Left lung (tissue), 10 donors: Measurements from ENCODE around the gene RPS21. TPM values are rescaled to one million over a fixed set of nuclear protein-coding genes. Genes with fewer than 3 reads are reported as not detected.

Source experiments
- ATAC-seq: fragments of 200-7000 bp; cut with Tn5 transposase; one replicate; pipeline ENCODE4 v1.9.1; 2020; ENCODE audit warnings: moderate library complexity
- DNase-seq, 4 donors: peaks; one replicate each; pipeline ENCODE4 v3.0.0-alpha.2; 2013 to 2020
- H3K27ac ChIP-seq, 2 donors: fragments of 200-600 bp; sonication (generic) in 1 of 2; one replicate each; pipeline versions ENCODE4 v1.5.0 to v1.8.0; 2020 to 2021
- H3K27me3 ChIP-seq, 2 donors: fragments of 200-600 bp; sonication (generic) in 1 of 2; one replicate each; pipeline versions ENCODE4 v1.5.0 to v1.8.0; 2020 to 2021
- H3K36me3 ChIP-seq, 2 donors: fragments of 200-600 bp; sonication (generic) in 1 of 2; one replicate each; pipeline versions ENCODE4 v1.5.0 to v1.8.0; 2020 to 2021
- H3K4me1 ChIP-seq, 2 donors: fragments of 200-600 bp; one replicate each; pipeline ENCODE4 v1.8.0; 2021
- H3K4me3 ChIP-seq, 2 donors: fragments of 200-600 bp; sonication (generic) in 1 of 2; one replicate each; pipeline versions ENCODE4 v1.5.0 to v1.8.0; 2020 to 2021; ENCODE audit warnings: mild to moderate bottlenecking in 1 of 2
- H3K9me3 ChIP-seq, 2 donors: fragments of 200-600 bp; sonication (generic) in 1 of 2; one replicate each; pipeline versions ENCODE4 v1.5.0 to v1.8.0; 2020 to 2021
- intact Hi-C, 2 donors: fragments of 100-400 bp; cut with DNase I; formaldehyde crosslinking; loops; one replicate each; pipeline versions ENCODE4 v1.11.2 to v1.14.2; 2022
- polyA plus RNA-seq, 6 donors: library from polyadenylated mRNA; unstranded; fragments of 120-200 nt; gene quantifications; one replicate each; pipeline ENCODE4 v1.2.1, GENCODE V29; 2013; ENCODE audit not compliant: insufficient read length in 6 of 6
- total RNA-seq, 2 donors: library from RNA; stranded (reverse); fragmentation: NEBNext Ultra II Directional; extraction: Animal tissue kit (Norgen Biotek cat#: 25700); gene quantifications; one replicate each; pipeline ENCODE4 v1.2.1, GENCODE V29; 2021
- TF ChIP-seq, protein P1 (sequence below), 2 donors: fragments of 200-600 bp; sonication (generic) in 1 of 2; IDR thresholded peaks; one replicate each; pipeline versions ENCODE4 v1.5.0 to v1.8.0; 2021; ENCODE audit warnings: antibody characterized with exemption in 2 of 2
- donor health status: DM: no; HTN: yes; CAD: no.
- donor health status: DM: no; HTN: no; CAD: no.

RPS21 gene
- total and polyA plus RNA-seq, 8 donors, result 928 to 1,176 (median 1,013) TPM

DNA sequence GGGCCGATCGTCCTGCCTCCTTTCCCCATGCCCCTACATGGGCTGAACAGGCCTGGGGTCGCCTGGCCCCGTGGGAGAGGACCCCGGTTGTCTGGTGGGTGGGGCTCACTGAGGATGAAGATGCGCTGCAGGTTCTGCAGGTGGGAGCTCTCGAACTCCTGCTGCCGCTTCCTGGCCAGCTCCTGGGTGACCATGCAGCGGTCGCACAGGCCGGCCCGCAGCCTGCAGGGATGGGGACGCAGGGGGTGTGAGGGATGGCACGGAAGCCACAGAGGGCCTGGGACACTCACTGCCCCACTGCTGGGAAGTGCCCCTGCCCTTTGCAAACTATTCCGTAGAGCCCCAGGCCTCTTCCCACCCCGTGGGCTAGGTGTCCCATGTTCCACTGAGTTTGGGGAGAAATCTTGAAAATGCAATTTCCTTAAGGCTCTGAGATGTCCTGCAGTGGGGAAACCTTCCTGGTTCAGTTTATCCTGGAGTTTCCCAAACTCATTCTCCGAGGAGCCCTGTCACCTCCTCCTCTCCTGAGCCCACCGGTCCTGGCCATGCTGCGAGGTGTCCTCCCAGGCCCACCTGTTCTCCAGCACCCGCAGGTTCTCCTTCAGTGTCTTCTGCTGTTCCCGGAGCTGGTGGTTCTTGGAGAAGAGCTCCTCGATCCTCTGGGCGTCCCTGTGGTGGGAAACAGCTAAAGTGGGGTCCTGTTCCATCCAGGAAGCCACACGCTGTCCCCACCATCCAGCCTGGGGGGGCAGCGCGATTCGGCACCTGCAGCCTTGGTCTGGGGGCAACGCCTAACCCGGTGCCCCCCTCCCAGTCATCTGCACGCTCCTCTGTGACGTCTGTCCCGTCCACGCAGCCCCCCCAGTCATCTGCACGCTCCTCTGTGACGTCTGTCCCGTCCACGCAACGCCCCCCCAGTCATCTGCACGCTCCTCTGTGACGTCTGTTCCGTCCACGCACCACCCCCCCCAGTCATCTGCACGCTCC, 30.0 kb downstream of the RPS21 start:
- H3K4me1 ChIP-seq, result no peaks in the 10 kb centered on the region
- intact Hi-C loops, result no loop called here
- no peak for DNase-seq
- H3K4me3 ChIP-seq, result no peak overlapping the region
- peaks cover 0 to 21% of the 10 kb centered on the region in 2 donors for H3K27me3 ChIP-seq
- no peaks in the 10 kb centered on the region for H3K9me3 ChIP-seq
- no peaks in the 10 kb centered on the region for H3K36me3 ChIP-seq
- no peak for ATAC-seq
- H3K27ac ChIP-seq, result no peak overlapping the region
- TF ChIP-seq, protein P1, sequence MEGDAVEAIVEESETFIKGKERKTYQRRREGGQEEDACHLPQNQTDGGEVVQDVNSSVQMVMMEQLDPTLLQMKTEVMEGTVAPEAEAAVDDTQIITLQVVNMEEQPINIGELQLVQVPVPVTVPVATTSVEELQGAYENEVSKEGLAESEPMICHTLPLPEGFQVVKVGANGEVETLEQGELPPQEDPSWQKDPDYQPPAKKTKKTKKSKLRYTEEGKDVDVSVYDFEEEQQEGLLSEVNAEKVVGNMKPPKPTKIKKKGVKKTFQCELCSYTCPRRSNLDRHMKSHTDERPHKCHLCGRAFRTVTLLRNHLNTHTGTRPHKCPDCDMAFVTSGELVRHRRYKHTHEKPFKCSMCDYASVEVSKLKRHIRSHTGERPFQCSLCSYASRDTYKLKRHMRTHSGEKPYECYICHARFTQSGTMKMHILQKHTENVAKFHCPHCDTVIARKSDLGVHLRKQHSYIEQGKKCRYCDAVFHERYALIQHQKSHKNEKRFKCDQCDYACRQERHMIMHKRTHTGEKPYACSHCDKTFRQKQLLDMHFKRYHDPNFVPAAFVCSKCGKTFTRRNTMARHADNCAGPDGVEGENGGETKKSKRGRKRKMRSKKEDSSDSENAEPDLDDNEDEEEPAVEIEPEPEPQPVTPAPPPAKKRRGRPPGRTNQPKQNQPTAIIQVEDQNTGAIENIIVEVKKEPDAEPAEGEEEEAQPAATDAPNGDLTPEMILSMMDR (IDR thresholded peaks at IDR 0.05), result no peak

DNA sequence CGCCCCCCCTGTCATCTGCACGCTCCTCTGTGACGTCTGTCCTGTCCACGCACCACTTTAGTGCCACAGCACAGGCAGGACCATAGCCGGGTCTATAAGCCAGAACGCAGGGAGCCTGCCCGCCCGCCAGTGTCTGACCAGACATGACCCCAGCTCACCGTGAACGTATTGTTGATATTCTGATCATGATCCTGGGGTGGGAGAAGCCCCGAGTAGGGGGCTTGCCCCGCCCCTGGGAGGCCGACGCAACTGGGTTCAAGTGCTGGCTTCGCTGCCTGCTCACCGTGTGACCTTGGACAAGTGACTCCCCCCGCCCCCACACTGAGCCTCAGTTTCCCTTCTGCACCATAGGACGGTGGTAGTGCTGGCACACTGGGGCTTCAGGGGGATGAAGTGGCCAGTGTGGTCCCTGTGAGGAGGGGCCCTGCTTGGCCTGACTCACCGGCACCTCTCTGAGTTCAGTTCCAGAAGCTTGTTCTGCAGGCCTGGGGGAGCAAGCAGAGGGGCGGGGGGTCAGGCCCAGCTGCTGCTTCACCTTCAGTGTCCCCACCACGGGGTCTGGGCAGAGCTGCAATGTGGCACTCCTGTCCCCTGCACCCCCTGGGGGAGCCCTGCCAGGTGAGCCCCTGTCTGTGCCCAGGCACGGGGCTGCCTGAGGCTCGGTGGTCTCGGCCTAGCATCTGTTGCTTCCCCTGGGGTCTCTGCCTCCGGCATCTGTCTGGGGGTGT, 31.2 kb downstream of the RPS21 start:
- intact Hi-C loops, result no loop called here
- TF ChIP-seq, protein P1 (IDR thresholded peaks at IDR 0.05), result no peak
- DNase-seq, result no peak

DNA sequence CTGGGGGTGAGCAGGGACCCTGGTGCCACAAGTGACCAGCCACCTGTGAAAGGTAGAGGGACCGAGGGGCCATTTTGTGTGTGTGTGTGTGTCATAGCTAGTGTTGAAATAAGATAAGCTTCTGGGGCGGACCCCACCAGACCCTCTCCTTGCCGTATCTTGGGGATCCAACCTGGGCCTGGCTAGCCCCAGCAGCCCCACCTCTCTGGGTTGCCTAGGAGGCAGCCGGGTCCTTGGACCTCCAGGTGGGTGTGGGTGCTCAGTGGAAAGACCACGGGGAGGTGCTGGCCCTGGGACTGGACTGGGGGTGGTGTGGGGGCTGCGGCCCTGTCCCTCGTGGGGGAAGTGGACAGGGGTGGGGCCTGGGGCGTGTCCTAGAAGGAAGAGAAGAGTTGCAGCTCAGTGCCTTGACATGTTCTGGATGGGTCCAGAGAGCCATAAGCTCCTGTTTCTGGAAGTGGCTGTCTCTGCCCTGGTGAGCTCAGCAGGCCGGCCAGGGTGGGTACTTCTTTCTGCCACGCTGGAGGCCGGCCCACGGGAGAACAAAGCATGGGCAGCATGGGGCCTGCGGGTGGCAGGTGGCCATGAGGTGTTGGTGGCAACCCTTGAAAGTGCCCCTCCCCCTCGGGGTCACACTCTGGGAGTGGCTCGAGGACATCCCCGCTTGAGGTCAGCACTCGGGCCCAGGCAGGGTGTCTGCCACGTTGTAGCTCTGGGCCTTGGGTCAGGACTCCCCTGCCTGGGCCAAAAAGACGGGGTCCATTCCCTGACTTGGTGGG, 32.0 kb downstream of the RPS21 start:
- no peak overlapping the region for H3K27ac ChIP-seq
- no peak overlapping the region for H3K4me3 ChIP-seq
- intact Hi-C loops, result no loop called here
- no peaks in the 10 kb centered on the region for H3K36me3 ChIP-seq
- DNase-seq (no peak), ATAC-seq (no peak)
- H3K27me3 ChIP-seq, result peaks cover 0 to 34% of the 10 kb centered on the region in 2 donors
- no peaks in the 10 kb centered on the region for H3K4me1 ChIP-seq
- TF ChIP-seq, protein P1 (IDR thresholded peaks at IDR 0.05), result no peak
- H3K9me3 ChIP-seq, result no peaks in the 10 kb centered on the region

More for the DNA sequence above, 31.2 kb downstream of the RPS21 start:
- Histone ChIP-seq H3K9me3 (no peaks in the 10 kb centered on the region), H3K36me3 (no peaks in the 10 kb centered on the region), H3K4me3 (no peak overlapping the region), H3K4me1 (no peaks in the 10 kb centered on the region), H3K27ac (no peak overlapping the region), H3K27me3 (peaks cover 0 to 27% of the 10 kb centered on the region in 2 donors)
- no peak for ATAC-seq

DNA sequence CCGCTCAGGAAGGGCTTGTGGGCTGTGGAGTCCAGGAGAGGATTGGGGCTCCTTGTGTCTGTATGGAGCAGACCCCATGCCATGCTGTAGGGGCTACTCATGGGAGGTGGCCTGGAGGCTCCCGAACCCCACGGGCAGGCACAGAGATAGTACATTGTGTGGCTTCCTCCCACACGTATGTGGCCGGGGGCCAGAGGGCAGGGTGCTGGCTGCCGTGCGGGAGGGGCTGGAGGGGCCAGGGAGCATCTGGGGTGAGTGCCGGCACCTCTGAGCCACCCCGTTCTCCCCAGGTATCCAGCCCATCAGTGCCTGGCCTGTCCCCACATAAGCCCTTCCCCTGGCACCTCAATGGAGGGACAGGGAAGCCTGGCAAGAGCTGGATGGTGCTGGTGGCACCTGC, 32.9 kb downstream of the RPS21 start:
- no peaks in the 10 kb centered on the region for H3K9me3 ChIP-seq
- H3K27me3 ChIP-seq, result peaks cover 0 to 43% of the 10 kb centered on the region in 2 donors
- TF ChIP-seq, protein P1 (IDR thresholded peaks at IDR 0.05), result no peak
- H3K36me3 ChIP-seq, result no peaks in the 10 kb centered on the region
- H3K4me3 ChIP-seq, result no peak overlapping the region
- no peak overlapping the region for H3K27ac ChIP-seq
- intact Hi-C loops, result no loop called here
- ATAC-seq, result no peak
- no peak for DNase-seq
- no peaks in the 10 kb centered on the region for H3K4me1 ChIP-seq
